Karpas-422 (cell line): ENCODE data around the gene UBFD1. TPM values are rescaled to one million over a fixed set of nuclear protein-coding genes. Genes with fewer than 3 reads are reported as not detected.
"Not testable (repeated sequence)": the region's sequence is repeated elsewhere in the genome, so short reads cannot be mapped to it uniquely, and the experiment has no call there.

ENCODE experiments used
- DNase-seq: peaks from one replicate; pipeline ENCODE4 v3.0.0-alpha.2; 2015
- H2AFZ ChIP-seq: fragments of 200-600 bp; sonication (generic); 2 replicates; pipeline ENCODE4 v1.6.1; 2014; ENCODE audit warnings: antibody characterized with exemption, low read length, mixed read lengths
- H3K27ac ChIP-seq: fragments of 200-600 bp; sonication (generic); 2 replicates; pipeline ENCODE4 v1.5.1; 2014; ENCODE audit warnings: mild to moderate bottlenecking, low read length, moderate library complexity
- H3K27me3 ChIP-seq: fragments of 200-600 bp; sonication (generic); 2 replicates; pipeline ENCODE4 v1.6.1; 2014; ENCODE audit warnings: low read length, mixed read lengths
- H3K36me3 ChIP-seq: fragments of 200-600 bp; sonication (generic); 2 replicates; pipeline ENCODE4 v1.6.1; 2014; ENCODE audit warnings: low read length, mixed read lengths; ENCODE audit not compliant: insufficient read depth
- H3K4me1 ChIP-seq: fragments of 200-600 bp; sonication (generic); 2 replicates; pipeline ENCODE4 v1.6.1; 2014; ENCODE audit warnings: mild to moderate bottlenecking, low read length, mixed read lengths
- H3K4me2 ChIP-seq: fragments of 200-600 bp; sonication (generic); 2 replicates; pipeline ENCODE4 v1.6.1; 2014; ENCODE audit warnings: low read length, low read depth, mild to moderate bottlenecking; ENCODE audit not compliant: poor library complexity, severe bottlenecking
- H3K4me3 ChIP-seq: fragments of 200-600 bp; sonication (generic); 2 replicates; pipeline ENCODE4 v1.5.1; 2014; ENCODE audit warnings: mild to moderate bottlenecking, antibody characterized with exemption, low read length, mixed read lengths
- H3K79me2 ChIP-seq: fragments of 200-600 bp; sonication (generic); 2 replicates; pipeline ENCODE4 v1.6.1; 2014; ENCODE audit warnings: mild to moderate bottlenecking, low read length, mixed read lengths
- H3K9ac ChIP-seq: fragments of 200-600 bp; sonication (generic); 2 replicates; pipeline ENCODE4 v1.6.0; 2014; ENCODE audit warnings: low read length
- H3K9me2 ChIP-seq: fragments of 200-600 bp; sonication (generic), shearing (Covaris generic); replicated peaks from 2 replicates; pipeline ENCODE4 v1.6.0; 2014; ENCODE audit warnings: mild to moderate bottlenecking, low read length, moderate library complexity; ENCODE audit not compliant: insufficient read depth
- H3K9me3 ChIP-seq: fragments of 300-700, 200-600 bp; sonication (generic); 2 replicates; pipeline ENCODE4 v1.6.1; 2014; ENCODE audit warnings: low read length, mixed read lengths
- H4K20me1 ChIP-seq: fragments of 200-600 bp; sonication (generic); 2 replicates; pipeline ENCODE4 v1.6.1; 2014; ENCODE audit warnings: mild to moderate bottlenecking, antibody characterized with exemption, low read length, low read depth; ENCODE audit not compliant: insufficient read depth
- total RNA-seq: library from RNA; depleted of rRNA; stranded (reverse); fragments of >200 nt; shearing (Covaris generic); gene quantifications from 2 replicates; pipeline ENCODE4 v1.2.3, GENCODE V29; 2014; ENCODE audit warnings: low replicate concordance; rRNA removed

UBFD1 gene
- total RNA-seq, 1 experiment from 2014 or later, result 43.1 TPM

GRCh38 chr16:23610905-23611304 lies 53.4 kb downstream of the UBFD1 start:
- H3K27ac ChIP-seq, H2AFZ ChIP-seq, H3K36me3 ChIP-seq, H3K4me2 ChIP-seq, H3K79me2 ChIP-seq, H3K4me3 ChIP-seq, H3K4me1 ChIP-seq, H3K27me3 ChIP-seq, H3K9me2 ChIP-seq, H3K9me3 ChIP-seq, H3K9ac ChIP-seq, DNase-seq, H4K20me1 ChIP-seq: not testable (repeated sequence)

- Histone ChIP-seq H2AFZ (no peak overlapping the region), H4K20me1 (no peaks in the 10 kb centered on the region), H3K4me2 (no peak overlapping the region), H3K27ac (no peak overlapping the region), H3K79me2 (no peaks in the 10 kb centered on the region), H3K36me3 (peaks cover 4% of the 10 kb centered on the region), H3K9me2 (no peaks in the 10 kb centered on the region), H3K27me3 (no peaks in the 10 kb centered on the region), H3K4me3 (no peak overlapping the region), H3K4me1 (no peaks in the 10 kb centered on the region), H3K9ac (no peak overlapping the region), H3K9me3 (no peaks in the 10 kb centered on the region)
- no peak for DNase-seq
These were observed 54.4 kb downstream of the UBFD1 start for GRCh38 chr16:23611936-23612335.

- Histone ChIP-seq H3K4me2 (no peak overlapping the region), H3K4me3 (no peak overlapping the region), H3K36me3 (peaks cover 8% of the 10 kb centered on the region), H3K9ac (no peak overlapping the region), H3K79me2 (0 out of 2 replicates have a peak, but pooled peaks cover 2% of the 10 kb centered on the region), H3K4me1 (no peaks in the 10 kb centered on the region), H4K20me1 (no peaks in the 10 kb centered on the region), H2AFZ (no peak overlapping the region), H3K9me2 (no peaks in the 10 kb centered on the region), H3K27ac (no peak overlapping the region), H3K9me3 (no peaks in the 10 kb centered on the region), H3K27me3 (no peaks in the 10 kb centered on the region)
- DNase-seq, result no peak
These were observed 58.3 kb downstream of the UBFD1 start for GRCh38 chr16:23615805-23616204.

Other genes with a start within 250 kb of the UBFD1 start
- gene COG7, start 104.5 kb upstream of the UBFD1 start, total RNA-seq, result 18.6 and 21.3 TPM in 2 replicates
- gene GGA2, start 47.2 kb upstream of the UBFD1 start, total RNA-seq, result 109 and 123 TPM in 2 replicates
- 25.5 and 27.9 TPM in 2 replicates for gene EARS2, start 377 bp upstream of the UBFD1 start, total RNA-seq
- gene NDUFAB1, start 38.6 kb downstream of the UBFD1 start, total RNA-seq, result 134 and 193 TPM in 2 replicates
- gene PALB2, start 83.6 kb downstream of the UBFD1 start, total RNA-seq, result 10.3 and 19.7 TPM in 2 replicates
- gene DCTN5, start 83.7 kb downstream of the UBFD1 start, total RNA-seq, result 35.6 and 51.4 TPM in 2 replicates
- gene PLK1, start 121.2 kb downstream of the UBFD1 start, total RNA-seq, result 36.8 and 41.7 TPM in 2 replicates
- 0.18 TPM in 1 of 2 replicates, not detected in the other for gene ERN2, start 155.5 kb downstream of the UBFD1 start, total RNA-seq
- gene CHP2, start 197.3 kb downstream of the UBFD1 start, total RNA-seq, result not detected in 2 replicates